ENCODE data around the gene NTF3.
A peak's percentile ranks its signal among the peaks of the same experiment; 100 is the strongest.

The NTF3 gene

DNA sequence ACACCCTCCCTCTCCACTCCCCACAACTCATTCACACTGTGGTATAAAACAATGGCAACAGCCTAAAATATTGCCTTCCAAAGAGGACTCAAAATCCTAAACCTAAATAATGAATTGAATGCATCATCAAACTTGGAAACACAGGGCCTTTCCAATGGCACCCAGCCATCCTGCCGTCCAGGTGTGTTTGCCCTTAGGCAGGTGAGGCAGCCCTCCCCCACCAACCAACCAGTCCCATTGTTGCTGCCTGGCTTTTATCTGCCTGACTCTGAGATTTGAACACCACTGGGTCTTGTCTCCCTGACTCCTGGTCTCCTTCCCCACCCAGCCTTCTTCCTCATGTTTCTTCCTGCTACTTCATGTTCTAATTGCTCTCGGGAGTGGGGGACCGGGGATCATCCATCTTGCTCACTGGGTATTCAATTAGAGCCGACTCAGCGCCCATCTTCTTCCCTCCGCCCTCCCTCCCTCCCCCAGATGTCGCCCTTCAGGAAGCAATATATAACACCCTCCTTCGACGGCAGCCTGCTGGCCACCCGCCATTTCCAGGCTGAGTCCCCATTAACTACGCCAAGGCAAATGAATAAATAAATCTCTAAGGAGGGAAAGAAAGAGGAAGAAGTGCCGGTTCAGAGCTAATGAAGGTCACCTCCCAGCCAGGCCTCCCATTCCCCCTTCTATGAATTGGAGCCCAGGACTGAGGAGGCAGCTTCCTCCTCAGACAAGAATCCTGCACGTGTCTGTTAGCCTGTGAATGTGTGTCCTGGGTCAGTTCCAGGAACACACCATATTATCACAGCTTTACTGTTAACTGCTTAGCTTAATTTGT, 36.3 kb upstream of the NTF3 start:
- H3K27ac ChIP-seq = peak overlapping the region; percentile 24
- TF ChIP-seq, protein P1, sequence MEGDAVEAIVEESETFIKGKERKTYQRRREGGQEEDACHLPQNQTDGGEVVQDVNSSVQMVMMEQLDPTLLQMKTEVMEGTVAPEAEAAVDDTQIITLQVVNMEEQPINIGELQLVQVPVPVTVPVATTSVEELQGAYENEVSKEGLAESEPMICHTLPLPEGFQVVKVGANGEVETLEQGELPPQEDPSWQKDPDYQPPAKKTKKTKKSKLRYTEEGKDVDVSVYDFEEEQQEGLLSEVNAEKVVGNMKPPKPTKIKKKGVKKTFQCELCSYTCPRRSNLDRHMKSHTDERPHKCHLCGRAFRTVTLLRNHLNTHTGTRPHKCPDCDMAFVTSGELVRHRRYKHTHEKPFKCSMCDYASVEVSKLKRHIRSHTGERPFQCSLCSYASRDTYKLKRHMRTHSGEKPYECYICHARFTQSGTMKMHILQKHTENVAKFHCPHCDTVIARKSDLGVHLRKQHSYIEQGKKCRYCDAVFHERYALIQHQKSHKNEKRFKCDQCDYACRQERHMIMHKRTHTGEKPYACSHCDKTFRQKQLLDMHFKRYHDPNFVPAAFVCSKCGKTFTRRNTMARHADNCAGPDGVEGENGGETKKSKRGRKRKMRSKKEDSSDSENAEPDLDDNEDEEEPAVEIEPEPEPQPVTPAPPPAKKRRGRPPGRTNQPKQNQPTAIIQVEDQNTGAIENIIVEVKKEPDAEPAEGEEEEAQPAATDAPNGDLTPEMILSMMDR (conservative IDR thresholded peaks at IDR 0.05) = no peak

DNA sequence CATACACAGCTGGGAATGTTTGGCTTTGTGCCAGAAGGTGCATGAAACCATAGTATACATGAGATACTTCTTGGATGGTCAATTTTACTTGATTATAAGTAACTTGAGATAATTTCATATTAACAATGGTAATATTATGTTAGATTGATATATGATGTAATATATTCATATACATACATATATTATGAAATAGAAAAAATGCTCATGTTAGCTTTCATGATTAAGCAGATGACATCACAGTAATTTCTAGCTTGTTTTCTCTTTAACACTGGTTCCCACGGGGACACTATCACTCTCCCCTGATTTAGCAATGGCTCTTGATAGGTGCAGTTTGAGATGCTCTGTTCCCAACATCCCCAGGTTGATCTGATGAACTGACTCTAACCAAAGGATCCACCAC, 35.4 kb upstream of the NTF3 start:
- TF ChIP-seq, protein P1 (conservative IDR thresholded peaks at IDR 0.05) = no peak
- no peak overlapping the region for H3K27ac ChIP-seq

DNA sequence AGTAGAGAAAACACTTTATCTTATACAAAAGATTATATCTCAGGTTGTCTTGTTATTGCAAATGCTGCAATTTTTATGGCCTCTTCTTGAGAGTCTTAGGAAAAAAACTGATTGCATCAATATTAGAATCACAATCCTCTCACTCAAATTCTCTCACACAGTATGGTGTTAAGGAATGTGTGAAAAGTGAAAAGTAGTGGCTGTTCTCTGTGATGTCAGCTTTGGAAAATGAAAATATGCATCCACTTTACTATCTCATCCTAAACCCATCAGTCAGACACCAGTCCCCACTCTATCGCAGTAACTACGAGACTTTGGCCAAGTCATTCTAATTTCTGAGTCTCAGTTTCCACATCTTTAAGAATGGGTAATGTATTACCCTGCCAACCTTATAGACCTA, 32.6 kb upstream of the NTF3 start:
- no peak overlapping the region for H3K27ac ChIP-seq
- TF ChIP-seq, protein P1 (conservative IDR thresholded peaks at IDR 0.05) = no peak

DNA sequence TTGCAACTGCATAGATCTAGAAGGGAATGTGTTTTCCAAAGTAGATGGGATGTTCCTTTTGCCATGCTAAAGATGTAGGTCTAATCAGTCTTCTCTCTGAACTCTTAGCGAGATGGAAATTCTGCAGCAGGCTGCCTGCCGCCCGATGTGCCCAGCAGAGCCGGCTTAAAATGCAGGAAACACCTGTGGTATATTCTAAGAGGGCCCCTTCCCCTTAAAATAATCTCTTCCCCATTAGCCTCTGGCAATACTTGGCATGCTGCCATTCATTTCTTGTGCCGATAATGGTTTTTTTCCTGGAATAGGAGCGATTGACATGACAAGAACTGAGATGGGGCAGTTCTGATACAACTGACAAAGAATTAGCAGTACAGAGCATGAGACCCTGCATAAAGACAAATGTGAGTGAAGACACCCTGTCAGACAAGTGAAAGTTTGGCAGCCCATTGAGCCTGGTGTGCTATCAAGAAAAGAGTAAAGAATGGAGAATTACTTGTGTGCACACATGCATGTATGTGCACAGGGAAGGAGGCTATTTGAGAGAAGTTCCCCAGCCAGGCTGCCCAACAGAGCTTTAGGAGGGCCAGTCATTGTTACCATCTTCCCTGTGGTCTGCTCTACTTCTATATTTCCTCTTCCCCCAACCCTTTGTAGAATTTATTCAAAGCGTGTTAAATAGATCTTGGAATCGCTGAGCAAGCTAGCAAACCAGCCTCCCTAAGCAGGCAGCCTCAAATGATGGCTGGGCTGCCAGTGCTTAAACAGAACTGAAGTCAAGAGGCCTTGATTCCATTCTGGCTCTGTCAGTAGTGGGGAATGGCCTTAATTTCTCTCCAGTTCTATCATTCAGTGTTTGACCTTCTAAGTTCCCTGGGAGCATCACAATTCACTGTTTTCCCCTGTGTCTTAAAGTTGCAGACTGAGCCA, 29.6 kb upstream of the NTF3 start:
- H3K27ac ChIP-seq = no peak overlapping the region
- TF ChIP-seq, protein P1 (conservative IDR thresholded peaks at IDR 0.05) = no peak

DNA sequence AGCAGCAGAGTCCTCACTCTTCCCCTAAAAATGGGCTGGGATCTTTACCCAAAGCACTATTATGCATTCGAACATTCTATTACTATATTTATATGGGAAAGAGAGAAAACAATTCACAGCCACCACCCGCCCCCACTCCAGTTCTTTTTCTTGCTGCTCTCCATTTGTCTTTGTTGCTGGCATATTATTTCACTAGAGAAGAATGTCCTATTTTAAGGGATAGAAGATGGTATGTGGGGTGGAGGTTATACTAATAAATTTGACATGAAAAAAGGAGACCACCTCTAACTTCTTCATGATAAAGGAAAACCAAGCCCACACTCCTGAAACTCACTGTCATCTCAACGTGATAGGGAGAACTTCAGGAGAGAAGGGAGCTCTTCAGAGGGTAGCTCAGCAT, 28.5 kb upstream of the NTF3 start:
- H3K27ac ChIP-seq = no peak overlapping the region
- TF ChIP-seq, protein P1 (conservative IDR thresholded peaks at IDR 0.05) = no peak

DNA sequence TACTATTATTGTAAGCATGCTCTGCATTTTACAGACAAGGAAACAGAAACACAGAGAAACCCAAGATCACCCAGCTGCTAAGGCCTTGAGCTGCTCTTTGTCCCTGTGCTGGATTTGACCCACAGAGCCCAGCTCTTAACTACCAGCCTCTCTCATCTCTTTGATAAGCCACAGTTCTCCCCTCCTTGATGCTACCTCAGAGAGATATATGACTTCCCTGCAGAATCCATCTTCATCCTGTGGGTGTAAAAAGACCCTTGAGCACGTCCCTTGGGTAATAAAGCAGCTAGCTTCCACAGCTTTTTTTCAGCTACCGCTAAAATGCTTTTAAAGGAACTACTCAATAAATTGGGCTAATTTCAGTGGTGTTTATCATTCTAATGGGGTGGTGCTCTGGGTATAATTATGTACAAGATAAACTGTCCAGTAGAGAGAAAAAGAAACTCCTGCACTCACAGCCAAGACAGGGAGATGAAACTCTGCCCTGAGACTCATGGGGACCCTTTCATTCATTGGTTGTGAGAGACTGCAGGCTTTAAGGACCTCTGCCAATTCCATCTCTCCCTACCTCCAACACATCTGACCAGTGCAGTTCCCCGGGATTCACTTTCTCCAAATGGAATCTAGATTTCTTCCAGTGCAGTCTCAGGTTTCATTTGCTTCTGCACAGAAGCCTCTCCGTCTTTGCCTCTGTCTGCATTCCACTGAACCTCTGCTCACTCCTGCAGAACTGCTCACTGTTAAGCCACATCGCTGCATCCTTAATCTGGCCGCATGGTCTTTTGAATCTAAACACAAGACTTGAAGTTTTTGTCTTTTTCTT, 24.7 kb upstream of the NTF3 start:
- TF ChIP-seq, protein P1 (conservative IDR thresholded peaks at IDR 0.05) = no peak
- H3K27ac ChIP-seq = no peak overlapping the region
